Motor neuron (in vitro differentiated cells): ENCODE results near the gene FBXO39. TPM values are rescaled to one million over a fixed set of nuclear protein-coding genes. Genes with fewer than 3 reads are reported as not detected.
A peak's percentile ranks its signal among the peaks of the same experiment; 100 is the strongest.
"Not testable (repeated sequence)": the region's sequence is repeated elsewhere in the genome, so short reads cannot be mapped to it uniquely, and the experiment has no call there.

Source experiments
- ATAC-seq, 8 experiments: fragments of 200-7000 bp; cut with Tn5 transposase; replicated peaks in 6 of 8; 2 replicates each; pipeline ENCODE4 v1.8.0; 2021; ENCODE audit warnings: mild to moderate bottlenecking in 8 of 8, moderate library complexity in 8 of 8
- H3K27ac ChIP-seq, 2 donors: fragments of 250-450 bp; sonication (Bioruptor Pico); 2 replicates each; pipeline ENCODE4 v1.9.0; 2021; ENCODE audit warnings: antibody characterized with exemption in 2 of 2, mild to moderate bottlenecking in 2 of 2, moderate library complexity in 1 of 2
- H3K4me1 ChIP-seq, 2 donors: fragments of 250-450 bp; sonication (Bioruptor Pico); replicated peaks in 1 of 2; 2 replicates each; pipeline ENCODE4 v1.6.1; 2021; ENCODE audit warnings: antibody characterized with exemption in 2 of 2, mild to moderate bottlenecking in 2 of 2, moderate library complexity in 1 of 2
- H3K4me3 ChIP-seq, 5 donors: fragments of 250-450 bp; sonication (Bioruptor Pico); 2 replicates each; pipeline ENCODE4 v1.9.0; 2021; ENCODE audit warnings: antibody characterized with exemption in 5 of 5, mild to moderate bottlenecking in 5 of 5, moderate library complexity in 4 of 5
- WGBS, 10 experiments: fragments of 450-650 bp; shearing (Covaris generic); methylation state at CpG; one replicate each; pipeline ENCODE4 v1.0.0; 2022; 5-methylcytosine and 5-hydroxymethylcytosine counted together
- in situ Hi-C, 9 experiments: fragments of 400-800 bp; cut with MboI; loops; one replicate each; pipeline ENCODE4 v1.15.0; 2021; ENCODE audit warnings: low sequenced_read_pairs in 9 of 9, low pct_unique_long_range_greater_than_20kb in 2 of 9; ENCODE audit not compliant: unreplicated experiment in 9 of 9
- total RNA-seq, 8 experiments: library from RNA; unstranded; fragments of 300-600 nt; gene quantifications; 2 replicates each; pipeline versions ENCODE4 v1.2.3 to v1.2.4, GENCODE V29; 2022

Gene FBXO39
- total RNA-seq, 8 experiments from 2014 or later = 0.20 to 0.76 (median 0.42) TPM; not detected in 5

DNA sequence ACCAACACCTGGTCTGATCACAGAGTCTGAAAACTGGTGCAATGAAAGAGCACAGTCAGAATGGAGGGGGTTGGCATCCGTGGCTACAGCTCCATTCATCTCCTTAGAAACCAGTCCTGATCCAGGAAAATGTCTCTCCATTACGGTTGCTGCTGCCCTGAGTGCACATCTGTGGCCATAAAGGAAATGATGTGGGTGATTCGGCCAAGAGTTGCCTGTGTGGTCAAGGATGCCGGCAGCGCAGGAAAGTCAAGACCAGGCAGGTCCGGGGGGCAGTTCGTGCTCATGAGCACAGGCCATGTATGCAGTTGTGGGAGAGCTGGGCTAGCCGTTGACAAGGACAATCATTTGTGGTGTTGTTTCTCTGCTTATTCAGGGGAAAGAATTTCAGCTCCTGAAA is 14.2 kb upstream of the FBXO39 start:
- in situ Hi-C loops = loop anchor here in 1 of 9 experiments (10.0 kb wide), 1 partner anchor 97 kb away; no protein-coding TSS in a partner anchor
- H3K27ac ChIP-seq = no peak overlapping the region
- no peak overlapping the region for H3K4me3 ChIP-seq
- peak in 3 of 8 experiments; percentile 45 to 97 (median 69) for ATAC-seq
- WGBS, 10 experiments = 20 to 84% (median 63%) methylated on average over 1 to 8 of the region's 8 CpGs; no CpG with 5 or more reads in 4 of the 10 experiments
- H3K4me1 ChIP-seq = peaks cover 0 to 8% of the 10 kb centered on the region in 2 donors

DNA sequence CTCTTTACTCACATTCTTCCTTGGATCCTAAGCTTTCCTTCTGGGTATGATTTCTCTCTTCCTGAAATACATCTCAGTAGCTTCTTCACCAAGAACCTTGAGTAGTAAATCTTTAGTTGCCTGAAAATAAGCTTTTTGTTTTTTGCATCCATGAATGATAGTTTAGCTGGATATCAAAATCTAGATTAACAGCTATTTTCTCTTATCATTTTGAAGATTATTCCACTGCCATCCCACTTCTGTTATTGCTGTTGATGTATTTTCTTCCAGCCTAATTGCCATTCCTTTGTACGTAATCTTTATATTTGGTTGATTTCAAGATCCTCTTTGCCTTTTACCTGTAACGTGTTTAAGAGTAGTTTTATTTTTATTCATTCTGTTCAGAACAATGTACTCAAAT is 7.6 kb upstream of the FBXO39 start:
- 56 to 100% (median 83%) methylated on average over 1 to 2 of the region's 2 CpGs for WGBS, 10 experiments
- in situ Hi-C loops = loop anchor here in 1 of 9 experiments (10.0 kb wide), 1 partner anchor 104 kb away; no protein-coding TSS in a partner anchor
- no peak overlapping the region for H3K4me3 ChIP-seq
- H3K4me1 ChIP-seq = no peaks in the 10 kb centered on the region
- ATAC-seq = no peak
- H3K27ac ChIP-seq = no peak overlapping the region

DNA sequence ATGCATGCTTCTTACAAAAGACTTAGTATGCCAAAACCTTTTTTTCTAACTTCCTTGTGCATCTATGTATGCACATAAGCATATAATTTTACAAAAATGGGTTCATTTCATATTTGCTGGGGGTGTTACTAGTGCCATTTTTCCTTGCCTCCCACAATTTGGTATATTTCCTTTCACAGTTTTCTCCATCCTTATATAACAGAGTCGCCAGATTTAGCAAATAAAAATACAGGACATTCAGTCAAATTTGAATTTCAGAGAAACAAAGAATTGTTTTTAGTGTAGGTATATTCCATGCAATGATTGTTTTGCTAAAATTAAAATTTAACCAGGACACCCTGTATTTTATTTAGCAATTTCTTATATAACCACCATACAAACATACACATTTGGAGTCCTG is 4.0 kb upstream of the FBXO39 start:
- Histone ChIP-seq H3K4me1 (peaks cover 0 to 4% of the 10 kb centered on the region in 2 donors), H3K27ac (no peak overlapping the region), H3K4me3 (no peak overlapping the region)
- WGBS, 10 experiments = 40 to 100% (median 56%) methylated on average over 1 of the region's 1 CpG; no CpG with 5 or more reads in 3 of the 10 experiments
- no peak for ATAC-seq
- in situ Hi-C loops = no loop called here

DNA sequence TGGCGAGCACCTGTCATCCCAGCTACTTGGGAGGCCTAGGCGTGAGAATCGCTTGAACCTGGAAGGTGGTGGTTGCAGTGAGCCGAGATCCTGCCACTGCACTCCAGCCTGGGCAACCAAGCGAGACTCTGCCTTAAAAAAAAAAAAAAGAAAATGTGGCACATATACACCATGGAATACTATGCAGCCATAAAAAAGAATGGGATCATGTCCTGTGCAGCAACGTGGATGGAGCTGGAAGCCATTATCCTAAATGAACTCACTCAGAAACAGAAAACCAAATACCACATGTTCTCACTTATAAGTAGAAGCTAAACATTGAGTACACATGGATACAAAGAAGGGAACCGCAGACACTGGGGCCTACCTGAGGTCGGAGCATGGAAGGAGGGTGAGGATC is 1.1 kb upstream of the FBXO39 start:
- 30 to 97% (median 83%) methylated on average over 2 to 7 of the region's 8 CpGs; no CpG with 5 or more reads in 1 of the 10 experiments for WGBS, 10 experiments
- ATAC-seq, H3K27ac ChIP-seq, in situ Hi-C loops, H3K4me3 ChIP-seq, H3K4me1 ChIP-seq: not testable (repeated sequence)

DNA sequence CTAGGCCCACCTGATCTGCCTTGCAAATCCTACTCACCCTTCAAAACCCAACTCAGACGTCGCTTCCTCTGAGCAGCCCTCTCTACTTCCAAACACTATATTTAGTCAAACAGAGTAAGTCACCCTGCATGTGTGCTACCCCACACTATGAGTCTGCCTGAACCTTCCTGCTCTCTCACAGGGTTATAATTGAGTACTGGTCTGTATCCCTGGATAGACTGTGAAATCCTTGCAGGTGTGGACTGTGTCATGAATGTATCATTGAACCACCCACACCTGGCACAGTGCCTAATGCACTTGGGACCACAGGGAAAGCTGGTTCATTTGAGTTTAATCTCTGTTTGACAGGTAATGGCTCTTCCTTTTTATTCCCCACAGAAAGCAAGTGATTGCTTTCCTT is 3.4 kb downstream of the FBXO39 start:
- in situ Hi-C loops = no loop called here

DNA sequence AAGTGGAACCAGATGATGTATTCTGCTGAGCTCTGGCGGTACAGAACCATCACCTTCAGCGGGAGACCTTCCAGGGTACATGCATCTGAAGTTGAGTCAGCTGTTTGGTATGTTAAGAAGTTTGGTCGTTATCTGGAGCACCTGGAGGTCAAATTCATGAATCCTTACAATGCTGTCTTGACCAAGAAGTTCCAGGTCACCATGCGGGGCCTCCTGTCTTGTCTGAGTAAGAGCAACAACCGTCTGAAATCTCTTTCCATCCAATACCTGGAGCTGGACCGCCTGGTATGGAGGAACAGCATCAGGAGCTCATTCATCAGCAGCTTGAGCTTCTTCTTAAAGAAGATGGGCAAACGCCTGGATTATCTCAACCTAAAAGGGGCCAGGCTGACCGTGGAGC is 4.0 kb downstream of the FBXO39 start:
- WGBS, 10 experiments = 48 to 83% (median 62%) methylated on average over 1 to 6 of the region's 8 CpGs; no CpG with 5 or more reads in 1 of the 10 experiments
- ATAC-seq = no peak

More for the DNA sequence above, 3.4 kb downstream of the FBXO39 start:
- Histone ChIP-seq H3K27ac (no peak overlapping the region), H3K4me3 (no peak overlapping the region), H3K4me1 (peaks cover 0 to 4% of the 10 kb centered on the region in 2 donors)
- no peak for ATAC-seq
- 0 to 60% (median 36%) methylated on average over 1 to 2 of the region's 2 CpGs; no CpG with 5 or more reads in 4 of the 10 experiments for whole genome bisulfite sequencing, 10 experiments

DNA sequence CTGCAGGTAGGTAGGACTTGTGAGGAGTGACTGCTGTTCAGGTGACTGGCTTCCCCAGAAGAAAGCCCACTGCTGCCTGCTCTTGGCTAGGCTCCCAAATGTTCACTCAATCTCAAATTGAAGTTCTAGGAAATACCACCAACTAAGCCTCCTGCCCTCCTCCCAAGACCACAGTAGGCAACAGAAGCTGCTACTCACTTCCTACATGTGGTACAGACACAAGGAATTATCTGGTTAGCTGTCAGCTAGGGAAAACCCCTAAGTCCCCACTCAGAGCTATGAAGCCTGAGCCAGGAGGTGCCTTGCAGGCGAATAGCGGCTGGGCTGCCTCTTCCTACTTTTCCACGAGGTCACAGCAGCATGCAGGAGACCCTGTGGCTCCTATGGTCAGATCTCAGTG is 4.9 kb downstream of the FBXO39 start:
- peaks cover 0 to 3% of the 10 kb centered on the region in 2 donors for H3K4me1 ChIP-seq
- no peak overlapping the region for H3K27ac ChIP-seq
- WGBS, 10 experiments = 6 to 100% (median 80%) methylated on average over 1 to 3 of the region's 3 CpGs; no CpG with 5 or more reads in 3 of the 10 experiments
- no peak for ATAC-seq
- no peak overlapping the region for H3K4me3 ChIP-seq
- in situ Hi-C loops = no loop called here

More for the DNA sequence above, 4.0 kb downstream of the FBXO39 start:
- no peak overlapping the region for H3K4me3 ChIP-seq
- in situ Hi-C loops = no loop called here
- peaks cover 0 to 4% of the 10 kb centered on the region in 2 donors for H3K4me1 ChIP-seq
- no peak overlapping the region for H3K27ac ChIP-seq

DNA sequence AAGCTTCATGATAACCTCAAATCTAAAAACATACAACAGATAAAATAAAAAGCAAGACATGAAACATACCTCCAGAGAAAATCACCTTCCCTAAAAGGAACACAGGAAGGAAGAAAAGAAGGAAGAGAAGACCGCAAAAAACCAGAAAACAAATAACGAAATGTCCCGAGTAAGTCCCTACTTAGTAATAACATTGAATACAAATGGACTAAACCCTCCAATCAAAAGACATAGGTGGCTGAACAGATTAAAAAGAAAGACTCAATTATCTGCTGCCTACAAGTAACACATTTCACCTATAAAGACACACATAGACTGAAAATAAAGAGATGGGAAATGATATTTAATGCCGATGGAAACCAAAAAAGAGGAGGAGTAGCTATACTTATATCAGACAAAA is 6.2 kb downstream of the FBXO39 start:
- WGBS, 10 experiments = 83 to 96% (median 90%) methylated on average over 2 to 4 of the region's 4 CpGs
- ATAC-seq = no peak
- H3K4me3 ChIP-seq = no peak overlapping the region
- H3K4me1 ChIP-seq = no peaks in the 10 kb centered on the region
- no peak overlapping the region for H3K27ac ChIP-seq
- in situ Hi-C loops = no loop called here

DNA sequence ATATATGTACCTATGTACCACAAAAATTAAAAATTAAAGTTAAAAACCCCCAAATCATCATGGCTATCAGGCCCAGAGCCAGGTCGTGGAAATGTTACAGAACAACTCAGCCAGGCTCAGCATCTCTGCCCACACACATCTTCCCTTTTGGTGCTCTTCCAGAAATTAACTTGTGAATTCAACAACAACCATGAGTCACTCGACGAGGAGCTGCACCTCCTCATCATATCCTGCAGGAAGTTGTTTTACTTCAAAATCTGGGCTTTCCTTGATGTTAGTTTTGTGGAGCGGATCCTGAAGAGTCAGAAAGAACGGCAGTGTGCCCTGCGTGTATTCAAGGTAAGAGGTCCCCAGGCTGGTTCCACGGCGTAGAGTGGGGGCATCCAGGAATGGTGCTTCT is 10.6 kb downstream of the FBXO39 start:
- WGBS, 10 experiments = 0 to 87% (median 60%) methylated on average over 1 to 8 of the region's 8 CpGs; no CpG with 5 or more reads in 2 of the 10 experiments
- no peak for ATAC-seq
- in situ Hi-C loops = no loop called here
- no peaks in the 10 kb centered on the region for H3K4me1 ChIP-seq
- H3K27ac ChIP-seq = no peak overlapping the region
- no peak overlapping the region for H3K4me3 ChIP-seq

DNA sequence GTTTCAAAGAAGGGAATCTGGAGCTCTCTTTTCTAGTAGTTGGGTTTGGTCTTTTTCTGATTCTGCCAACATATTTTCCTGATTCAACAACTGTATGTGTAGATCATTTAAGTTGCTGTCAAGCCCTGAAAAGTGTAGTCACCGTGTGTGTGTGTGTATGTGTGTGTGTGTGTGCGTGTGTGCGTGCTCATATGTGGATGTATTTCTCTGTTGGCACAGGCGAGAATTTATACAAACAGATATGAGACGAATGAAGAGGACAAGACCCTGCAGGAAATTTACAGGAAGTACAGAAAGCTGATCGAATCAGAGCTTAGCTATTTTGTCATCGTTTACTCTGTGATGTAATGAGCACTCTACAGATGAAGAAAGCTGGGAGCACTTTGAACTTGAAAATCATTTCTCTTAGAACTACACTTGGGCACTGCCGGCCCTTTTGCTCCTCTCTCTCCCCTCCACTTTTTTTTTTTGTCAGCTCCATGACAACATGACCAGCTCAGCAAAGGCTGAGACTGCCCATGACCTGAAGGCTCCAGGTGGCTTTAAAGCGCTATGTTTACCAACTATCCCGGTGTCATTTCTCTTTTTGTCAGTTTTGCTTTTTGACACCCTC is 11.2 kb downstream of the FBXO39 start:
- in situ Hi-C loops = no loop called here
- H3K4me3 ChIP-seq = no peak overlapping the region
- ATAC-seq = peak in 2 of 8 experiments; percentile 21 to 74
- no peak overlapping the region for H3K27ac ChIP-seq
- H3K4me1 ChIP-seq = no peaks in the 10 kb centered on the region
- 47 to 82% (median 65%) methylated on average over 2 to 9 of the region's 10 CpGs; no CpG with 5 or more reads in 1 of the 10 experiments for WGBS, 10 experiments

DNA sequence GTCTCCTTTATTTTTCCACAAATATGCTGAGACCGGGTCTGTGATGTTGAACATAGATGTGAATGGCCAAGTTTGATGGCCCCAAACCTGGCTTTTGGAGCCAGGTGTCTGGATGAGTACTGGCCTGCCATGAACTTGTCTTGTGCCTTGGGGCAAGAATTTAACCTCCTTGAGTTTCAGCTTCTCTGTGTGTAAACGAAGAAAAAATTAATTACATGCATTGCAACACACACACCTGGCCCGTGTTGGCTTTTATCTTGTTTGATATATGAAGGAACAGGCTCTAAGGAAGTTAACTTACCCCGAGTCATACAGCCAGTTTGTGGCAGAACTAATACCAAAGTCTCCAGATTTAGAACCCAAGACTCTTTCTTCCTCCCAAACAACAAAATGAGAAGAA is 13.1 kb downstream of the FBXO39 start:
- no peak overlapping the region for H3K4me3 ChIP-seq
- no peaks in the 10 kb centered on the region for H3K4me1 ChIP-seq
- no peak overlapping the region for H3K27ac ChIP-seq
- 4 to 78% (median 51%) methylated on average over 1 to 4 of the region's 4 CpGs for WGBS, 10 experiments
- in situ Hi-C loops = no loop called here
- ATAC-seq = no peak

DNA sequence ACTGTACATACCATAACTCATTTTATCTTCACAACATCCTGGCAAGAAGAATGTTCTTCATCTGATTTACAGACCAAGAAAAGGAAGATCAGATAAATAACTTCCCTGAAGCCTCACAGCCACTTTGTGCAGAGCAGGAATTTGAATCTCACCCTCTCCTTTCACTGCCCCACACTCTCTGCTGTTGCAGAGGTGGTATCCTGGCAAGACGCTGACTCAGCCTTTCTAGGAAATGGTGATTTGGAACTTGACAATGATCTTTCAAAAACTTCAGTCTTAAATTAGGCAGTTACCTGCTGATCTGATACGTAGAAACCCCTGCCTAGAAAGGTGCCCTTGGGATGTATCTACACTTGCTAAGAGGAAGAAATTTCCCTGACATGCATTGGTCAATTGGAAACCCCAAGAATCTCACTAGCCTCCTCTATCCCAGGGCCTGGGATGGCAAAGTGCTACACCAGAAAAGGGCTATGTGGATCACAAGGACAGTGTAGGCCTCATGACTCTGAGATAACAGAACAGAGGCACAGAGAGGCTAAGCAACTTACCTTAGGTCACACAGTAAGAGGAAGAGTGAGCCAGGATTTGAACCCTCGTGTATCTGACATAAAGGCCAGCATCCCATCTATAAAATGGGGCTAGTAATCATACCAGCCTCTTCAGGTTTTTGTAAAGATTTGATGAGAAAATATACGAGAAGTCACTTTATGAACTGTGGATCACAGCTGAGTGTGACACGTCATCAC is 17.9 kb downstream of the FBXO39 start:
- Histone ChIP-seq H3K4me3 (no peak overlapping the region), H3K27ac (no peak overlapping the region), H3K4me1 (no peaks in the 10 kb centered on the region)
- no peak for ATAC-seq
- in situ Hi-C loops = no loop called here
- WGBS, 10 experiments = 50 to 100% (median 77%) methylated on average over 1 to 3 of the region's 5 CpGs; no CpG with 5 or more reads in 3 of the 10 experiments
